ENCODE data around the gene PSME2. TPM values are rescaled to one million over a fixed set of nuclear protein-coding genes. Genes with fewer than 3 reads are reported as not detected.

Gene PSME2
- polyA plus RNA-seq, 3 donors, result 237 to 593 (median 579) TPM

DNA sequence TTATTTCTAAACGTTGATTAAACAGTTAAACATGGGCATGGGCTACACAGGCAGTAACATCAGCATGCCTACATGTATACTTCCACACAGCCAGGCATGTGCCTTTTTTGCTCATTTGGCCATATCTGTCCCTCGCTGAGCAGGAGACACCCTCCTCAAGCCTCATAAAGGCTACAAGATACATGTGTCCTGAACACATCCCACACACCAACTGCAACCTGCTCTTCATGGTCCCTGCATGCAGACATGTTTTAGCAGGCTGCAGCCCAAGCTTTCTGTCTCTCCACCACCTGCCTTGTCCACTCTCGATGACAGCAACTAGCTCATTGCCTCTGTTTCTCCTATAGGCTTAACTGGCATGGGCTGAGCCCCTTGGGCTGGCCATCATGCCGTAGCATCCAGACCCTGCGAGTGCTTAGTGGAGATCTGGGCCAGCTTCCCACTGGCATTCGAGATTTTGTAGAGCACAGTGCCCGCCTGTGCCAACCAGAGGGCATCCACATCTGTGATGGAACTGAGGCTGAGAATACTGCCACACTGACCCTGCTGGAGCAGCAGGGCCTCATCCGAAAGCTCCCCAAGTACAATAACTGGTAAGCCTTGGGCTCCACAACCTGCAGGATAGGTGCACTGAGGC is 49.7 kb downstream of the PSME2 start:
- Histone ChIP-seq H3K27ac (ENCODE audit: low read depth in 1 of 2, low read length in 2 of 2) (no peak overlapping the region), H3K36me3 (replicated peaks in 1 of 2; ENCODE audit: control insufficient read depth in 1 of 2, insufficient read depth in 2 of 2, low read length in 2 of 2) (peaks cover 22 to 42% of the 10 kb centered on the region in 2 donors), H4K20me1 (ENCODE audit: insufficient read depth, low read length) (peaks cover 20% of the 10 kb centered on the region), H3K9me3 (replicated peaks in 1 of 2; ENCODE audit: control insufficient read depth in 1 of 2, insufficient read depth in 1 of 2, low read length in 2 of 2) (no peaks in the 10 kb centered on the region), H3K27me3 (ENCODE audit: control insufficient read depth in 2 of 2, insufficient read depth in 2 of 2, low read length in 2 of 2) (no peaks in the 10 kb centered on the region), H3K79me2 (ENCODE audit: insufficient read depth, low read length) (peaks cover 34% of the 10 kb centered on the region), H3K4me3 (replicated peaks in 1 of 3; ENCODE audit: low read depth in 2 of 3, low read length in 3 of 3) (no peak overlapping the region), H3K4me1 (ENCODE audit: control insufficient read depth in 1 of 2, insufficient read depth in 2 of 2, low read length in 2 of 2) (peaks cover 55 to 67% of the 10 kb centered on the region in 2 donors), H3K9ac (ENCODE audit: insufficient read depth, low read length, poor library complexity, severe bottlenecking) (no peak overlapping the region), H3K4me2 (replicated peaks; ENCODE audit: extremely low read depth, low read length, poor library complexity, severe bottlenecking) (no peak overlapping the region), H2AFZ (ENCODE audit: insufficient read depth, low read depth, low read length, poor library complexity, severe bottlenecking) (no peak overlapping the region)
- peaks cover 57% of the 10 kb centered on the region for H3K4me1 Mint-ChIP-seq
- TF ChIP-seq, protein P1, sequence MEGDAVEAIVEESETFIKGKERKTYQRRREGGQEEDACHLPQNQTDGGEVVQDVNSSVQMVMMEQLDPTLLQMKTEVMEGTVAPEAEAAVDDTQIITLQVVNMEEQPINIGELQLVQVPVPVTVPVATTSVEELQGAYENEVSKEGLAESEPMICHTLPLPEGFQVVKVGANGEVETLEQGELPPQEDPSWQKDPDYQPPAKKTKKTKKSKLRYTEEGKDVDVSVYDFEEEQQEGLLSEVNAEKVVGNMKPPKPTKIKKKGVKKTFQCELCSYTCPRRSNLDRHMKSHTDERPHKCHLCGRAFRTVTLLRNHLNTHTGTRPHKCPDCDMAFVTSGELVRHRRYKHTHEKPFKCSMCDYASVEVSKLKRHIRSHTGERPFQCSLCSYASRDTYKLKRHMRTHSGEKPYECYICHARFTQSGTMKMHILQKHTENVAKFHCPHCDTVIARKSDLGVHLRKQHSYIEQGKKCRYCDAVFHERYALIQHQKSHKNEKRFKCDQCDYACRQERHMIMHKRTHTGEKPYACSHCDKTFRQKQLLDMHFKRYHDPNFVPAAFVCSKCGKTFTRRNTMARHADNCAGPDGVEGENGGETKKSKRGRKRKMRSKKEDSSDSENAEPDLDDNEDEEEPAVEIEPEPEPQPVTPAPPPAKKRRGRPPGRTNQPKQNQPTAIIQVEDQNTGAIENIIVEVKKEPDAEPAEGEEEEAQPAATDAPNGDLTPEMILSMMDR (IDR thresholded peaks at IDR 0.05), result no peak
- peaks cover 0 to 2% (median 1%) of the 10 kb centered on the region in 3 donors for H3K27me3 Mint-ChIP-seq (ENCODE audit: low read depth in 3 of 3)
- peak overlapping the region in 2 of 7 donors; percentile 13 to 54 for H3K27ac Mint-ChIP-seq
- no peak for DNase-seq
- H3K36me3 Mint-ChIP-seq, result peaks cover 29 to 44% of the 10 kb centered on the region in 2 donors
- no peak overlapping the region for H3K4me3 Mint-ChIP-seq
- intact Hi-C loops (cut with micrococcal nuclease), result no loop called here
- peaks cover 0 to 3% (median 0%) of the 10 kb centered on the region in 7 donors for H3K9me3 Mint-ChIP-seq
- WGBS (ENCODE audit: insufficient coverage), result 99% methylated on average over 8 of the region's 8 CpGs

DNA sequence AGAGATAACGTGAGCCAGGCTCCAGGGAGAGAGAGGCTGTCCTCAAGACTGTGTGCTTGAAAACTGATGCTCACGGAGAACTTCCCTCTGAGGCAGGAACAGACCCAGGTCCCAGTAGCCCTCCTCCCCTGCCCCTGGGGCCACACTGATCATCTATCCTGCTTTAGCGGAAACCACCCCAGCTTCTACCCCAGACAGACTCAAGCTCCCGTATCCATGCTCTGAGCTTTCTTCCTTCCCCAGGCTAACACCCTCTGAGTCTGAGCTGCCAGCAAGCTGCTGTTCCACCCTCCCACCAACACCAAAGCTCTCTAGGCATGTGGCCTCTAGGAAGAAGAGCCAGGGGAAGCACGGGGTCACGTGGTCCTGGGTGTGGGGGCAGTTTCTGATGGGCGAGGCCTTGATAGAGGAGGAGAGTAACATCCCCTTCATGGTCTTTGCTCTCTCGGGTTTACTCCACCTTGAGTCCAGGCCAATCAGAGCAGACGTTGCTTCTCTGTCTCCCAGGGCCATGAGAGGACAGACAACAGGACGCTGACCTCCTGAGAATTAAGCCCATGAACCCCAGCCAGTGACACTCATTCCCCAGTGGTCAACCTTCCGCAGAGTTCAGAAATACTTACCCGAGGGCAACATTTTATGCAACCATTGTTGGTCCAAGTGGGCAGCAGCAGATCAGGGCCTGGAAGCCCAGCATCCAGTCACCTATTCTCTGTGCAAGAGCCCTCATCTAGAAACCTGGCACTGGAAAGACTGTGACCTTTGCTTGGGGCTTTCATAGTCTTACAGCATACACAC is 50.9 kb downstream of the PSME2 start:
- H3K36me3 ChIP-seq (replicated peaks in 1 of 2; ENCODE audit: control insufficient read depth in 1 of 2, insufficient read depth in 2 of 2, low read length in 2 of 2), result peaks cover 12 to 30% of the 10 kb centered on the region in 2 donors
- intact Hi-C loops (cut with micrococcal nuclease), result loop anchor here in 1 of 2 donors (2.0 kb wide), 1 partner anchor 13 kb away; no protein-coding TSS in a partner anchor
- H3K4me2 ChIP-seq (replicated peaks; ENCODE audit: extremely low read depth, low read length, poor library complexity, severe bottlenecking), result peak overlapping the region; percentile 98
- H3K27ac Mint-ChIP-seq, result peak overlapping the region; percentile 76 to 95 (median 93)
- 41% methylated on average over 7 of the region's 12 CpGs for WGBS (ENCODE audit: insufficient coverage)
- peak overlapping the region; percentile 64 to 98 (median 72) for H3K4me3 ChIP-seq (replicated peaks in 1 of 3; ENCODE audit: low read depth in 2 of 3, low read length in 3 of 3)
- H2AFZ ChIP-seq (ENCODE audit: insufficient read depth, low read depth, low read length, poor library complexity, severe bottlenecking), result peak overlapping the region; percentile 89
- H3K9me3 ChIP-seq (replicated peaks in 1 of 2; ENCODE audit: control insufficient read depth in 1 of 2, insufficient read depth in 1 of 2, low read length in 2 of 2), result no peaks in the 10 kb centered on the region
- H3K27me3 Mint-ChIP-seq (ENCODE audit: low read depth in 3 of 3), result peaks cover 0 to 2% (median 1%) of the 10 kb centered on the region in 3 donors
- H3K9ac ChIP-seq (ENCODE audit: insufficient read depth, low read length, poor library complexity, severe bottlenecking), result peak overlapping the region; percentile 90
- H3K36me3 Mint-ChIP-seq, result peaks cover 20 to 32% of the 10 kb centered on the region in 2 donors
- peaks cover 56 to 71% of the 10 kb centered on the region in 2 donors for H3K4me1 ChIP-seq (ENCODE audit: control insufficient read depth in 1 of 2, insufficient read depth in 2 of 2, low read length in 2 of 2)
- peak overlapping the region; percentile 96 to 97 for H3K4me3 Mint-ChIP-seq
- TF ChIP-seq, protein P1 (IDR thresholded peaks at IDR 0.05), result no peak
- H3K4me1 Mint-ChIP-seq, result peaks cover 62% of the 10 kb centered on the region
- H3K9me3 Mint-ChIP-seq, result peaks cover 0 to 3% (median 0%) of the 10 kb centered on the region in 7 donors
- H3K79me2 ChIP-seq (ENCODE audit: insufficient read depth, low read length), result peaks cover 34% of the 10 kb centered on the region
- peak overlapping the region; percentile 68 to 92 for H3K27ac ChIP-seq (ENCODE audit: low read depth in 1 of 2, low read length in 2 of 2)
- peak in 2 of 3 donors; percentile 35 to 48 for DNase-seq
- H3K27me3 ChIP-seq (ENCODE audit: control insufficient read depth in 2 of 2, insufficient read depth in 2 of 2, low read length in 2 of 2), result no peaks in the 10 kb centered on the region
- peaks cover 20% of the 10 kb centered on the region for H4K20me1 ChIP-seq (ENCODE audit: insufficient read depth, low read length)
